Glutamatergic neuron (in vitro differentiated cells): ENCODE data around the gene TCEANC. TPM values are rescaled to one million over a fixed set of nuclear protein-coding genes. Genes with fewer than 3 reads are reported as not detected.

Experiments used
- DNase-seq: peaks from one replicate; pipeline ENCODE4 v3.0.0; 2022
- H3K27ac Mint-ChIP-seq: one replicate; pipeline ENCODE4 v1.8.0; 2020; ENCODE audit warnings: mild to moderate bottlenecking, mixed read lengths, inconsistent platforms; ENCODE audit not compliant: unreplicated experiment
- H3K27me3 Mint-ChIP-seq: one replicate; pipeline ENCODE4 v1.8.0; 2020; ENCODE audit warnings: mild to moderate bottlenecking, moderate library complexity, mixed read lengths, inconsistent platforms; ENCODE audit not compliant: unreplicated experiment
- H3K36me3 Mint-ChIP-seq: one replicate; pipeline ENCODE4 v1.8.0; 2020; ENCODE audit warnings: mild to moderate bottlenecking, mixed read lengths, inconsistent platforms; ENCODE audit not compliant: unreplicated experiment
- H3K4me1 Mint-ChIP-seq: one replicate; pipeline ENCODE4 v1.8.0; 2020; ENCODE audit warnings: mild to moderate bottlenecking, low read depth, mixed read lengths, inconsistent platforms; ENCODE audit not compliant: unreplicated experiment
- H3K4me3 Mint-ChIP-seq: one replicate; pipeline ENCODE4 v1.8.0; 2020; ENCODE audit warnings: mild to moderate bottlenecking, mixed read lengths, inconsistent platforms; ENCODE audit not compliant: unreplicated experiment
- H3K9me3 Mint-ChIP-seq: one replicate; pipeline ENCODE4 v1.8.0; 2020; ENCODE audit warnings: mild to moderate bottlenecking, moderate library complexity, mixed read lengths, inconsistent platforms; ENCODE audit not compliant: unreplicated experiment
- CTCF ChIP-seq: fragments of 200-600 bp; sonication (generic); IDR thresholded peaks from one replicate; pipeline ENCODE4 v1.5.0; 2021; ENCODE audit not compliant: partially characterized antibody, unreplicated experiment
- long read RNA-seq: library from polyadenylated mRNA; unstranded; transcript quantifications from one replicate; pipeline ENCODE4 v2.0.0, GENCODE V29; 2020; ENCODE audit not compliant: unreplicated experiment
- total RNA-seq: library from RNA; stranded (reverse); fragmentation: NEBNext Ultra II Directional; extraction: Animal tissue kit (Norgen Biotek cat#: 25700); gene quantifications from one replicate; pipeline ENCODE4 v1.2.1, GENCODE V29; 2021; ENCODE audit not compliant: unreplicated experiment

Gene TCEANC
- total RNA-seq: 6.3 TPM
- long read RNA-seq, partial matches to known transcripts: 0 of 1 reads
- long read RNA-seq, other reads (novel, unspliced or antisense): 1 of 1 reads

DNA sequence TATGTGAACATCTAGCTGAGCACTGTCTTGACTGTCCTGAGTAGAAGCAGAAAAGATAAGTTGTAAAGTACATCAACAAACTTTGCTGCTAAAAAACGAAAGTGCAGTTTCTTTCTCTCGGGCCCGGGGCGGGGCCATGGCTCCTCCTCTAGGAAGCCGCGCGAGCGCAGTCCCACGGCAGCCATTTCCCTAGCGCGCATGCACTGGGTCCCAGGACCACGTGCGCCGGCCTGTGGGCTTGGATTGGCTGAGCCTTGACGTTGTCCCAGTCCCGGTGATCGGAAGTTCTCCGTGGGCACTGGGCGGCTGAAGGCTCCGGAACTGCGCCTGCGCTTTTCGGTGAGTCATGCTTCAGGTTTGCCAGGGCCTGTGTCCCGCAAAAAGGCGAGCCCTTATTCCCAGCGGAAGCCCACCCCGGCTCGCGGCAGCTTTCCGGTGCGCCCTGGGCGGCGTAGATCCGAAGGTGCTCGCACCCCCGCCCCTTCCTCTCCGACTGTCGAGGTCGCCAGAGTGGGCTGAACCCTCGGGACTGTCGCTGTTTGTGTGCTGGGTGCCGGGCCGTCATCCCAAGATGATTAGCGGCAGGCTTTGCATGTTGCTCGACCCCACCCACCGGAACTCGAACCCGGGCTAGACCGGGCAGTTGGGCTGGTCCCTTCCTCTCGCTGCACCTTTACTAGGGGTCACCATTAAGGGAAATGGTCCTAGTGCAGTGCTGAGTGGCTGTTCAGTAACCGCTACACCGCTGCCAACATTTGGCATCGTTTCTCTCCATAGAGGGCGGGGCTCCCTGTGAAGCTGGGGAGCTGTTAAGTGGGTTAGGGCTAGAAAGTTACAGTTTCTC, at the start of gene TCEANC:
TSS of gene TCEANC (plus strand) at position 292 of the 844 bp plus-strand sequence. CDS start 9,368 bp downstream, outside the sequence.
- Mint-ChIP-seq H3K4me1 (peaks cover 1% of the 10 kb centered on the region), H3K27ac (peak within 1 kb of the TSS; percentile 84), H3K27me3 (no peaks in the 10 kb centered on the region), H3K36me3 (no peaks in the 10 kb centered on the region), H3K4me3 (peak within 1 kb of the TSS; percentile 85), H3K9me3 (peaks cover 4% of the 10 kb centered on the region)
- peak; percentile 88 for DNase-seq
- no peak for TF ChIP-seq CTCF

- Mint-ChIP-seq H3K4me3 (no peak overlapping the region), H3K27me3 (no peaks in the 10 kb centered on the region), H3K4me1 (no peaks in the 10 kb centered on the region), H3K36me3 (no peaks in the 10 kb centered on the region), H3K9me3 (no peaks in the 10 kb centered on the region), H3K27ac (no peak overlapping the region)
- DNase-seq: no peak
- no peak for TF ChIP-seq CTCF
Observed at GRCh38 chrX:13605611-13606010, 47.3 kb upstream of the TCEANC start.

- Mint-ChIP-seq H3K27me3 (no peaks in the 10 kb centered on the region), H3K27ac (no peak overlapping the region), H3K36me3 (no peaks in the 10 kb centered on the region), H3K9me3 (no peaks in the 10 kb centered on the region), H3K4me1 (no peaks in the 10 kb centered on the region), H3K4me3 (no peak overlapping the region)
- no peak for TF ChIP-seq CTCF
- no peak for DNase-seq
Observed at GRCh38 chrX:13607331-13607995, 45.5 kb upstream of the TCEANC start.

GRCh38 chrX:13607996-13608365, 45.0 kb upstream of the TCEANC start:
- Mint-ChIP-seq H3K27ac (no peak overlapping the region), H3K9me3 (no peaks in the 10 kb centered on the region), H3K27me3 (no peaks in the 10 kb centered on the region), H3K36me3 (no peaks in the 10 kb centered on the region), H3K4me3 (no peak overlapping the region), H3K4me1 (no peaks in the 10 kb centered on the region)
- TF ChIP-seq CTCF: no peak
- DNase-seq: no peak

- Mint-ChIP-seq H3K4me3 (no peak overlapping the region), H3K36me3 (no peaks in the 10 kb centered on the region), H3K9me3 (no peaks in the 10 kb centered on the region), H3K4me1 (no peaks in the 10 kb centered on the region), H3K27me3 (no peaks in the 10 kb centered on the region), H3K27ac (no peak overlapping the region)
- no peak for DNase-seq
- TF ChIP-seq CTCF: no peak
Observed at GRCh38 chrX:13614154-13614553, 38.8 kb upstream of the TCEANC start.
